HT-29 (cell line): ENCODE results near the gene ZSWIM8. TPM values are rescaled to one million over a fixed set of nuclear protein-coding genes. Genes with fewer than 3 reads are reported as not detected.

Experiments
- DNase-seq: peaks from one replicate; pipeline ENCODE4 v3.0.0-alpha.2; 2015; ENCODE audit warnings: low spot score
- total RNA-seq: library from RNA; depleted of rRNA; stranded (reverse); fragments of >200 nt; shearing (Covaris generic); gene quantifications from 2 replicates; pipeline ENCODE4 v1.2.3, GENCODE V29; 2014

The ZSWIM8 gene
- total RNA-seq, 1 experiment from 2014 or later = 32.9 TPM

- no peak for DNase-seq
These were observed 11.4 kb downstream of the ZSWIM8 start for GRCh38 chr10:73796766-73797165.

GRCh38 chr10:73797324-73798025 lies 12.1 kb downstream of the ZSWIM8 start:
- no peak for DNase-seq

- no peak for DNase-seq
These were observed 12.7 kb downstream of the ZSWIM8 start for GRCh38 chr10:73798087-73798486.

- no peak for DNase-seq
These were observed 13.6 kb downstream of the ZSWIM8 start for GRCh38 chr10:73798927-73799560.

GRCh38 chr10:73799899-73800559 lies 14.6 kb downstream of the ZSWIM8 start:
- no peak for DNase-seq

GRCh38 chr10:73800560-73801252 lies 15.3 kb downstream of the ZSWIM8 start:
- no peak for DNase-seq

GRCh38 chr10:73801253-73801590 lies 15.8 kb downstream of the ZSWIM8 start:
- DNase-seq = no peak

GRCh38 chr10:73802276-73802991 lies 17.0 kb downstream of the ZSWIM8 start:
- no peak for DNase-seq

GRCh38 chr10:73803680-73804286 lies 18.4 kb downstream of the ZSWIM8 start:
- no peak for DNase-seq

GRCh38 chr10:73806176-73806950 lies 21.0 kb downstream of the ZSWIM8 start:
- DNase-seq = no peak

GRCh38 chr10:73807471-73807870 lies 22.1 kb downstream of the ZSWIM8 start:
- DNase-seq = no peak

- no peak for DNase-seq
These were observed 22.8 kb downstream of the ZSWIM8 start for GRCh38 chr10:73808021-73808815.

GRCh38 chr10:73809061-73809818 lies 23.8 kb downstream of the ZSWIM8 start:
- no peak for DNase-seq

- DNase-seq = no peak
These were observed 24.9 kb downstream of the ZSWIM8 start for GRCh38 chr10:73810358-73810734.

- peak; percentile 29 for DNase-seq
These were observed 25.5 kb downstream of the ZSWIM8 start for GRCh38 chr10:73810735-73811465.

GRCh38 chr10:73812657-73813056 lies 27.3 kb downstream of the ZSWIM8 start:
- no peak for DNase-seq

GRCh38 chr10:73813333-73813732 lies 27.9 kb downstream of the ZSWIM8 start:
- no peak for DNase-seq

- DNase-seq = no peak
These were observed 29.0 kb downstream of the ZSWIM8 start for GRCh38 chr10:73814276-73814895.
